ENCODE data around the gene TRPM3. TPM values are rescaled to one million over a fixed set of nuclear protein-coding genes. Genes with fewer than 3 reads are reported as not detected.

TRPM3 gene
- total RNA-seq, 1 donor from 2014 or later, result not detected

GRCh38 chr9:71122421-71122820 is 1.0 kb upstream of the TRPM3 start:
- Mint-ChIP-seq H3K4me1 (ENCODE audit: low read depth) (no peaks in the 10 kb centered on the region), H3K27ac (no peak overlapping the region), H3K36me3 (ENCODE audit: low read depth) (no peaks in the 10 kb centered on the region), H3K4me3 (ENCODE audit: low read depth) (no peak overlapping the region), H3K9me3 (no peaks in the 10 kb centered on the region), H3K27me3 (ENCODE audit: low read depth) (no peaks in the 10 kb centered on the region)
- intact Hi-C loops (cut with micrococcal nuclease), result no loop called here
- no peak for DNase-seq (ENCODE audit: low spot score)

GRCh38 chr9:71122022-71122275 is 528 bp upstream of the TRPM3 start:
- Mint-ChIP-seq H3K36me3 (ENCODE audit: low read depth) (no peaks in the 10 kb centered on the region), H3K4me1 (ENCODE audit: low read depth) (no peaks in the 10 kb centered on the region), H3K9me3 (no peaks in the 10 kb centered on the region), H3K27me3 (ENCODE audit: low read depth) (no peaks in the 10 kb centered on the region), H3K27ac (no peak overlapping the region), H3K4me3 (ENCODE audit: low read depth) (no peak overlapping the region)
- intact Hi-C loops (cut with micrococcal nuclease), result no loop called here
- no peak for DNase-seq (ENCODE audit: low spot score)

- Mint-ChIP-seq H3K4me1 (ENCODE audit: low read depth) (no peaks in the 10 kb centered on the region), H3K4me3 (ENCODE audit: low read depth) (no peak overlapping the region), H3K36me3 (ENCODE audit: low read depth) (no peaks in the 10 kb centered on the region), H3K9me3 (no peaks in the 10 kb centered on the region), H3K27ac (no peak overlapping the region), H3K27me3 (ENCODE audit: low read depth) (no peaks in the 10 kb centered on the region)
- intact Hi-C loops (cut with micrococcal nuclease), result no loop called here
- DNase-seq (ENCODE audit: low spot score), result no peak
Measured at GRCh38 chr9:71120501-71121247, 747 bp downstream of the TRPM3 start.

- intact Hi-C loops (cut with micrococcal nuclease), result no loop called here
- Mint-ChIP-seq H3K4me3 (ENCODE audit: low read depth) (no peak overlapping the region), H3K36me3 (ENCODE audit: low read depth) (no peaks in the 10 kb centered on the region), H3K4me1 (ENCODE audit: low read depth) (no peaks in the 10 kb centered on the region), H3K9me3 (no peaks in the 10 kb centered on the region), H3K27ac (no peak overlapping the region), H3K27me3 (ENCODE audit: low read depth) (no peaks in the 10 kb centered on the region)
- DNase-seq (ENCODE audit: low spot score), result no peak
Measured at GRCh38 chr9:71119746-71120145, 1.7 kb downstream of the TRPM3 start.

DNA sequence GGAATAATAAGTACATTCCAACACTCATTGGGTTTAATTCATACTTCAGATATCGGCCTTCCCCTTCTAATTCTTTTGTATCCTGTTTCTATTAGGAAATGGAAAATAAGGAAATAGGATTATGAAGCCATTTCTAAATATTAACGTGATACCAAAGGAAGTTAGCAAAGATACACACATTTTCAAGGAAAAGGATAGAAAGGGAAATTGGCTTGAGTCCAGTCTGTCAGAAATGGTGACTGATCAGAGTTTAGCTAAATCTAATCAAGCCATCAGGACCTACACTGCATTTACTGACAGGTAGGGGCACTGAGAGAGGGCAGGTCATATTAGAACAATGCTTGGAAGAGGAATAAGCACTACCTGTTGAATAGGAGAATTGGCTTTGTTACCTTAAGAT is 3.1 kb downstream of the TRPM3 start:
- Mint-ChIP-seq H3K4me3 (ENCODE audit: low read depth) (no peak overlapping the region), H3K27ac (no peak overlapping the region), H3K36me3 (ENCODE audit: low read depth) (no peaks in the 10 kb centered on the region), H3K27me3 (ENCODE audit: low read depth) (no peaks in the 10 kb centered on the region), H3K4me1 (ENCODE audit: low read depth) (no peaks in the 10 kb centered on the region), H3K9me3 (no peaks in the 10 kb centered on the region)
- no peak for DNase-seq (ENCODE audit: low spot score)
- intact Hi-C loops (cut with micrococcal nuclease), result no loop called here

DNA sequence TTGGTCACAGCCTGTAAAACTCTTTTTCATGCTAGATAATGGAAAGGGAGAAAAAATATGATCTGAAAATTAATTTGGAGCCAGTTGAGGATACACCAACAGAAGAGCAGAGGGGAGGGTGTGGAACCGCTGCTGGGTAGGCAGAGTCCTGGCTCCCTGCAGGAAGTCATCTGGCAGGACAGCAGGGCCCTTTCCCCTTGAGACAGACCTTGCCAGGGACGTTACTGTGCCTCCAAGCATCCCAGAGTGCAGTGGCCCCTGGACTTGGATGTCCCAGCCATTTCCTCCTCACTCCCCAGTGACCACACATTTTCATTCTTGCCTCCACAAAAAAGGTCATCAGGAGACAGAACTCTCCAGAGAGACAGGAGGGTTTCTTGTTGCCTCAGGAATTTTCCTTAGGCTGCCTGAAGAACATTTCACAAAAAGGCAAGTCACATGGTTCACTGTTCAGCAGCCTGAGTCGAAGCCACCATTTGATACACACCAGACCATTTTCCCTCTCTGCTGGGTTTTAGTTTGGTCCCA is 5.9 kb downstream of the TRPM3 start:
- no peaks in the 10 kb centered on the region for H3K4me1 Mint-ChIP-seq (ENCODE audit: low read depth)
- H3K27ac Mint-ChIP-seq, result no peak overlapping the region
- no peak overlapping the region for H3K4me3 Mint-ChIP-seq (ENCODE audit: low read depth)
- no peaks in the 10 kb centered on the region for H3K36me3 Mint-ChIP-seq (ENCODE audit: low read depth)
- no peak for DNase-seq (ENCODE audit: low spot score)
- intact Hi-C loops (cut with micrococcal nuclease), result no loop called here
- H3K9me3 Mint-ChIP-seq, result no peaks in the 10 kb centered on the region
- no peaks in the 10 kb centered on the region for H3K27me3 Mint-ChIP-seq (ENCODE audit: low read depth)

GRCh38 chr9:71112866-71113265 is 8.6 kb downstream of the TRPM3 start:
- Mint-ChIP-seq H3K36me3 (ENCODE audit: low read depth) (no peaks in the 10 kb centered on the region), H3K9me3 (no peaks in the 10 kb centered on the region), H3K27ac (no peak overlapping the region), H3K4me3 (ENCODE audit: low read depth) (no peak overlapping the region), H3K4me1 (ENCODE audit: low read depth) (no peaks in the 10 kb centered on the region), H3K27me3 (ENCODE audit: low read depth) (no peaks in the 10 kb centered on the region)
- no peak for DNase-seq (ENCODE audit: low spot score)
- intact Hi-C loops (cut with micrococcal nuclease), result no loop called here

- H3K4me3 Mint-ChIP-seq (ENCODE audit: low read depth), result no peak overlapping the region
- no peak overlapping the region for H3K27ac Mint-ChIP-seq
- no peak for DNase-seq (ENCODE audit: low spot score)
- H3K36me3 Mint-ChIP-seq (ENCODE audit: low read depth), result no peaks in the 10 kb centered on the region
- H3K27me3 Mint-ChIP-seq (ENCODE audit: low read depth), result no peaks in the 10 kb centered on the region
- intact Hi-C loops (cut with micrococcal nuclease), result no loop called here
- no peaks in the 10 kb centered on the region for H3K4me1 Mint-ChIP-seq (ENCODE audit: low read depth)
- no peaks in the 10 kb centered on the region for H3K9me3 Mint-ChIP-seq
Measured at GRCh38 chr9:71108937-71109336, 12.5 kb downstream of the TRPM3 start.

GRCh38 chr9:71106992-71107391 is 14.4 kb downstream of the TRPM3 start:
- Mint-ChIP-seq H3K27ac (no peak overlapping the region), H3K4me1 (ENCODE audit: low read depth) (no peaks in the 10 kb centered on the region), H3K4me3 (ENCODE audit: low read depth) (no peak overlapping the region), H3K27me3 (ENCODE audit: low read depth) (no peaks in the 10 kb centered on the region), H3K36me3 (ENCODE audit: low read depth) (no peaks in the 10 kb centered on the region), H3K9me3 (no peaks in the 10 kb centered on the region)
- intact Hi-C loops (cut with micrococcal nuclease), result no loop called here
- DNase-seq (ENCODE audit: low spot score), result no peak

DNA sequence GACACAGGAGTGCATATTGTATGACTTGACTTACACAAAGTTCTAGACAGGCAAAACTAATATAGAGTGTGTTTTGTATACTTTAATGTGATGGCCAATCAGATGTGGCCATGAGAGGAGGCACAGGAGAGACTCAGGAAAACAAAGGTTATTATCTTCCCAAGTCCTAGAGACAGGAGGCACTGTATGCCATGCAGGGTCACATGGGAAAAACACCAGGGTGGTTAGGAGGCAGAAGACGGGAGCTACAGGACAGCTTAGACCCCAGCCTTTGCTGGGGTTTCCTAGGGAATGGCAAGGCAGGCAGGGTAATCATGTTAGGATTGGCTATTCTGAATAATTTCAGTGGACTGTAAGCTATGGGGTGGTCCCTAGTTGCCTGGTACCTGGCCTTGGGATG is 16.2 kb downstream of the TRPM3 start:
- Mint-ChIP-seq H3K27ac (no peak overlapping the region), H3K4me1 (ENCODE audit: low read depth) (no peaks in the 10 kb centered on the region), H3K27me3 (ENCODE audit: low read depth) (no peaks in the 10 kb centered on the region), H3K9me3 (no peaks in the 10 kb centered on the region), H3K4me3 (ENCODE audit: low read depth) (no peak overlapping the region), H3K36me3 (ENCODE audit: low read depth) (no peaks in the 10 kb centered on the region)
- intact Hi-C loops (cut with micrococcal nuclease), result no loop called here
- no peak for DNase-seq (ENCODE audit: low spot score)

DNA sequence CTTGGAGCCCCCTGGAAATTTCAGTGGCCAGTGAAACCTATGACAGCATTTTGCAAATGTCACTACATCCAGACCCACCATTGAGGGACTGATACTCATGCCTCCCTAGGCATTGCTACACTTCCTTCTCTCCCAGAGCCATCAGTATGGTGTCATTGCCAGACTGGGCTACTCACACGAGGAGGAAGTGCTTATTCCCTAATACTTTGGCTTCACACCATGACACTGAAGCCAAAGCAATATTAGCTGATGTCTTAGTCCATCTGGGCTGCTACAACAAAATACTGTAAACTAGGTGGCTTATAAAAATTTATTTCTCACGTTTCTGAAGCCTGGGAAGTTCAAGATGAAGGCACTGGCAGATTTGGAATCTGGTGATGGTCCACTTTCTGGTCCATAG is 22.6 kb downstream of the TRPM3 start:
- intact Hi-C loops (cut with micrococcal nuclease), result no loop called here
- Mint-ChIP-seq H3K9me3 (no peaks in the 10 kb centered on the region), H3K4me3 (ENCODE audit: low read depth) (no peak overlapping the region), H3K4me1 (ENCODE audit: low read depth) (no peaks in the 10 kb centered on the region), H3K36me3 (ENCODE audit: low read depth) (no peaks in the 10 kb centered on the region), H3K27me3 (ENCODE audit: low read depth) (no peaks in the 10 kb centered on the region), H3K27ac (no peak overlapping the region)
- DNase-seq (ENCODE audit: low spot score), result no peak

- DNase-seq (ENCODE audit: low spot score), result no peak
- Mint-ChIP-seq H3K9me3 (no peaks in the 10 kb centered on the region), H3K27me3 (ENCODE audit: low read depth) (no peaks in the 10 kb centered on the region), H3K36me3 (ENCODE audit: low read depth) (no peaks in the 10 kb centered on the region), H3K4me1 (ENCODE audit: low read depth) (no peaks in the 10 kb centered on the region), H3K4me3 (ENCODE audit: low read depth) (no peak overlapping the region), H3K27ac (no peak overlapping the region)
- intact Hi-C loops (cut with micrococcal nuclease), result no loop called here
Measured at GRCh38 chr9:71097671-71098070, 23.8 kb downstream of the TRPM3 start.

DNA sequence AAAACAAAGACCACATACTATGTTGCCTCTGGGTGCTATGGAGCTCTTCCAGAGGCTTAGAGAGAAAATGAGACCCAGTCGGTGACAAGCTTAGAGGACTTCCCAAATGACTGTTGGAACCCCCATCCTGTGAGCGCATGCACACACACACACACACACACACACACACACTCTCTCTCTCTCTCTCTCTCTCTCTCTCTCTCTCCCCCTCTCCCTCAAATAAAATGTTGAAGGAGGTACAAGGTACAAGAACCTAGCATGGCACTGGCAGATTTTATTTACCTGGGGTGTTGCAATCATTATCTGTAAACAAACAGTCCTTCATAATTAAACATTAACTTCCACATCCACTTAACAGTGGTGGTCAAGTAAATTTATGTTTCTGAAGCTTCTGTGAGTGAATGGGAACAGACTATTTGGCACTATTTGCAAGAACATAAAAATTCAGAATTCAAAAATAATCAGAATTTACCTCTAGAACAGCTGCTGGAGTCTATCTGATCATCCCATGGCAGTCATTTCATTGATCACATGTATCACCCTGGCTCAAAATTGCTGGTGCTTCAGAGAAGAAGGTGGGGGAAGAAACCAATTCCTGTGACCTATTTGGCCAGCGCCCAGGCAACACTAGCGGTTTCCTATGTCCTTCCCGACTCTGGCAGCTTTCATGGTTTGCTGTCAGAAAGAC is 24.9 kb downstream of the TRPM3 start:
- H3K36me3 Mint-ChIP-seq (ENCODE audit: low read depth), result no peaks in the 10 kb centered on the region

More for the DNA sequence above, 24.9 kb downstream of the TRPM3 start:
- no peak for DNase-seq (ENCODE audit: low spot score)
- intact Hi-C loops (cut with micrococcal nuclease), result no loop called here
- Mint-ChIP-seq H3K27ac (no peak overlapping the region), H3K4me1 (ENCODE audit: low read depth) (no peaks in the 10 kb centered on the region), H3K4me3 (ENCODE audit: low read depth) (no peak overlapping the region), H3K27me3 (ENCODE audit: low read depth) (no peaks in the 10 kb centered on the region), H3K9me3 (no peaks in the 10 kb centered on the region)

Measured in activated T-helper 2 cell treated with anti-CD3 and anti-CD28 coated beads, Interferon-gamma antibody, Interleukin-2, Interleukin-4, amounts not matched to agents 10 μg/mL and 5 μg/mL and 100 μg/mL, durations not matched to agents 14 hours and 24 hours and 36 hours (primary cell).